NCI-H2107 treated with DMSO at 0.1 percent for 48 hours (cell line): ENCODE data around the gene PRKCQ.
"Not testable (repeated sequence)": the region's sequence is repeated elsewhere in the genome, so short reads cannot be mapped to it uniquely, and the experiment has no call there.

Experiments used
- DNase-seq: peaks from one replicate; lab custom pipeline; 2025; ENCODE audit not compliant: unreplicated experiment; lab: John Stamatoyannopoulos, UW

PRKCQ gene

GRCh38 chr10:6390213-6390845 lies 189.7 kb downstream of the PRKCQ start:
- DNase-seq = no peak

DNA sequence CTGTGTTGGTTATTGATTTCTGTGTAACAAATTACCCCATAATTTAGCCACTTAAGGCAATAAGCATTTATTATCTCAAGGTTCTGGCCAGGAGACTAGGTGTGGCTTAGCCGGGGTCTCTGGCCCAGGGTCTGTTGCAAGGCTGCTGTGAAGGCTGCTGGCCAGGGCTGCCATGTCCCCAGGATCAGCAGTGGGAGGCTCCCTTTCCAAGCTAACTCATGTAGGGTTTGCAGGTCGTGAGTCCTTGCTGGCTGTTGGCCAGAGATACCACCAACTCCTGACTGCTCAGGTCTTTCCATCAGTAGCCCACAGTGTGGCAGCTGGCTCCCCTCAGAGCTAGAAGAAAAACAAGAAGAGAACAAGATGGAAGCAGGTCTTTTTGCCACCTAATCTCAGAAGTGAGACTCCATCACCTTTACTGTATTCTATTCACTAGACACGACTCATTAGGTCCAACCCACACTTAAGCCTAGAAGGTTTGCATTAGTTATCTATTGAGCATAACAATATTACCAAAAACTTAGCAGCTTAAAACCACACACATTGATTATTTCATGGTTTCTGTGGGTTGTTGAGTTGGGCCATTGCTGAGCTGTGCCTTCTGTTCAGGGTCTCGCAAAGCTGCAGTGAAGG lies 191.7 kb downstream of the PRKCQ start:
- no peak for DNase-seq

GRCh38 chr10:6386960-6387359 lies 193.1 kb downstream of the PRKCQ start:
- DNase-seq = no peak

DNA sequence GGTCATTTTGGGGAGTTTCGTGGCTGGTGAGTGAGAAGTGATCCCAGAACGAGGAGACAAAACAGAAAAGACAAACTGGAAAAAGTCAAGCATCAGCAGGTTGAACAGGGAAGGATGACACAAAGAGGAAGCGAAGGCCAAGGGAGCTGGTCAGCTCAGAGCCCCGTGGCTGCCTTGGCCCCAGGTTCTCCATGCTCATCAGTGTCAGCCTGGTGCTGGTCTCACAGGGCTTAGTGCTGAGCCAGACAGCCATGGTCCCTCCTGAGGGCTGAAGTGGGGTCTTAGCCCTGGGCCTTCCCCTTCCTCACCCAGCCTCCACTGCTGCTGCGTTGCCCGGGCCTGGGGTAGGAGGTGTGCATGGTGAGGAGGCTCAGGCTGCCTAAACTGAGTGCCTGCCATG lies 193.7 kb downstream of the PRKCQ start:
- DNase-seq = no peak

DNA sequence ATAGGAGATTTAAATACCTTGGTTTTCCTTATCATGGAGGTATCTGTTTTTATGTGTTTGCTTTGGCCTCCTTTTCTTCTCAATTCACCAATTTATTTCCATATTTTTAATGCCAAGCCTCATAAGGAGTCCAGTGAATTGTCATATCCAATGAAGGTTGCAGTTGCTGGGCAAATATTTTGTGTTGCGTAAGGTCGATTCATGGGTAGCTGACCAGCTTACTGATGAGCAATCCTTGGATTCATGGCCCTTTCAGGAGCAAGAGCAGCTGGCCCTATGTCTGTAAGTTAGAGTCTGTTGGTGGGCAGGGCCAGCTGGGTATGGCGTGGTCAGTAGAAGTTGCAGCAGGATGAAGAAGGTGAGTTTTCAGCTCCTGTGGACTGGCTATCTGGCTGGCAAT lies 194.4 kb downstream of the PRKCQ start:
- DNase-seq = no peak

DNA sequence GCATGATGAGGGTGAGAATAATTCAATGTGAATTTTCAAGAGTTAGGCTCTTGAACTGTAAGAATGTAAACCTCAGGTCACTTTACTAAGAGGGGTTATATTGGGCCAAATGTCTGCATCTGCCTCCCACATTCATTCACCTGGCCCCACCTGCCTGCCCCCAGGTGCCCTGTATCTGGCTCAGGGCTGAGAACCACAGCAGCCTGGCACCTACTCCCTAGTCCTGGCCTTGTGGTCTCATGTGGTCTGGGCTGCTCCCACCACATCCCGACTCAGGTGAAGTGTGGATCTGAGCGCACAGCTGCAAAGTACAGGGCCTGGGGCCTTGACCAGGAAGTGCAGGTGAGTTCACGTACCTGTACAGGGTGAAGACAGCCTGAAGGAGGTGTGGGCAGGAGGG lies 195.2 kb downstream of the PRKCQ start:
- DNase-seq = no peak

GRCh38 chr10:6384031-6384430 lies 196.0 kb downstream of the PRKCQ start:
- no peak for DNase-seq

GRCh38 chr10:6383096-6383812 lies 196.8 kb downstream of the PRKCQ start:
- no peak for DNase-seq

- no peak for DNase-seq
These were observed 198.0 kb downstream of the PRKCQ start for GRCh38 chr10:6382081-6382480.

DNA sequence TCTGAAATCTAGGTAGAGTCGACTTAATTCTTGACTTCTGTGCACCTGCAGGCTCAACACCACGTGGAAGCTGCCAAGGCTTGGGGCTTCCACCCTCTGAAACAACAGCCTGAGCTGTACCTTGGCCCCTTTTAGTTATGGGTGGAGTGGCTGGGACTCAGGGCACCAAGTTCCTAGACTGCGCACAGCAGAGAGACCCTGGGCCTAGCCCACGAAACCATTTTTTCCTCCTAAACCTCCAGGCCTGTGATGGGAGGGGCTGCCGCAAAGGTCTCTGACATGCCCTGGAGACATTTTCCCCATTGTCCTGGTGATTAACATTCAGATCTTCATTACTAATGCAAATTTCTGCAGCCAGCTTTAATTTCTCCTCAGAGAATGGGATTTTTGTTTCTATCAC lies 199.6 kb downstream of the PRKCQ start:
- DNase-seq = not testable (repeated sequence)

- no peak for DNase-seq
These were observed 200.9 kb downstream of the PRKCQ start for GRCh38 chr10:6379015-6379776.
